Endodermal cell (in vitro differentiated cells): ENCODE results near the gene CACNA1S. TPM values are rescaled to one million over a fixed set of nuclear protein-coding genes. Genes with fewer than 3 reads are reported as not detected.

ENCODE experiments used
- DNase-seq: peaks from one replicate; pipeline ENCODE4 v3.0.0-alpha.2; 2017
- H3K27ac ChIP-seq: 2 replicates; pipeline ENCODE4 v1.5.1; 2013; ENCODE audit warnings: mild to moderate bottlenecking, low read depth, low read length, moderate library complexity
- H3K27me3 ChIP-seq: 2 replicates; pipeline ENCODE4 v1.6.1; 2013; ENCODE audit warnings: mild to moderate bottlenecking, low read length, moderate library complexity; ENCODE audit not compliant: insufficient read depth, control insufficient read depth, poor library complexity, severe bottlenecking
- H3K36me3 ChIP-seq: 2 replicates; pipeline ENCODE4 v1.7.0; 2013; ENCODE audit warnings: mild to moderate bottlenecking, low read length, moderate library complexity; ENCODE audit not compliant: control insufficient read depth, insufficient read depth
- H3K4me1 ChIP-seq: one replicate; pipeline ENCODE4 v1.7.0; 2013; ENCODE audit warnings: low read length; ENCODE audit not compliant: control insufficient read depth, insufficient read depth
- H3K4me3 ChIP-seq: 2 replicates; pipeline ENCODE4 v1.5.1; 2013; ENCODE audit warnings: mild to moderate bottlenecking, low read length, moderate library complexity
- H3K9ac ChIP-seq: 2 replicates; pipeline ENCODE4 v1.6.1; 2013; ENCODE audit warnings: mild to moderate bottlenecking, low read length, moderate library complexity; ENCODE audit not compliant: poor library complexity, severe bottlenecking; ENCODE audit errors: extremely low read depth
- H3K9me3 ChIP-seq: 2 replicates; pipeline ENCODE4 v1.6.1; 2013; ENCODE audit warnings: mild to moderate bottlenecking, low read length, moderate library complexity; ENCODE audit not compliant: control insufficient read depth
- H3K27ac Mint-ChIP-seq: 2 replicates; pipeline ENCODE4 v1.8.0; 2020; ENCODE audit warnings: mixed read lengths
- H3K27me3 Mint-ChIP-seq: 2 replicates; pipeline ENCODE4 v1.8.0; 2021; ENCODE audit warnings: mild to moderate bottlenecking, mixed read lengths; ENCODE audit not compliant: insufficient read depth
- H3K36me3 Mint-ChIP-seq: 2 replicates; pipeline ENCODE4 v1.8.0; 2020; ENCODE audit warnings: low read depth, mixed read lengths
- H3K4me1 Mint-ChIP-seq: 2 replicates; pipeline ENCODE4 v1.8.0; 2020; ENCODE audit warnings: mixed read lengths
- H3K4me3 Mint-ChIP-seq: 2 replicates; pipeline ENCODE4 v1.8.0; 2020; ENCODE audit warnings: mild to moderate bottlenecking, moderate library complexity, mixed read lengths
- H3K9me3 Mint-ChIP-seq: 2 replicates; pipeline ENCODE4 v1.8.0; 2020; ENCODE audit warnings: mild to moderate bottlenecking, mixed read lengths
- WGBS, 2 experiments: methylation state at CpG; one replicate each; pipeline versions ENCODE4 v1.1.5 to v1.1.7; 2013; ENCODE audit warnings: missing lambda C conversion rate in 2 of 2, mixed read lengths in 1 of 2; ENCODE audit not compliant: insufficient coverage in 1 of 2, insufficient read length in 1 of 2; 5-methylcytosine and 5-hydroxymethylcytosine counted together
- total RNA-seq, 2 donors: library from RNA; stranded (reverse); fragmentation: NEBNext Ultra II Directional in 1 of 2; extraction: Animal tissue kit (Norgen Biotek cat#: 25700) in 1 of 2; gene quantifications; 2 replicates in 1 of 2; 3 replicates in 1 of 2; pipeline ENCODE4 v1.2.1, GENCODE V29; 2021
- TF ChIP-seq, protein P1 (sequence below): fragments of 200-600 bp; sonication (generic); conservative IDR thresholded peaks from 2 replicates; pipeline ENCODE4 v1.5.0; 2021; ENCODE audit warnings: antibody characterized with exemption, mild to moderate bottlenecking

Gene CACNA1S
- total RNA-seq, 2 donors from 2014 or later: 0.11 to 0.13 TPM

DNA sequence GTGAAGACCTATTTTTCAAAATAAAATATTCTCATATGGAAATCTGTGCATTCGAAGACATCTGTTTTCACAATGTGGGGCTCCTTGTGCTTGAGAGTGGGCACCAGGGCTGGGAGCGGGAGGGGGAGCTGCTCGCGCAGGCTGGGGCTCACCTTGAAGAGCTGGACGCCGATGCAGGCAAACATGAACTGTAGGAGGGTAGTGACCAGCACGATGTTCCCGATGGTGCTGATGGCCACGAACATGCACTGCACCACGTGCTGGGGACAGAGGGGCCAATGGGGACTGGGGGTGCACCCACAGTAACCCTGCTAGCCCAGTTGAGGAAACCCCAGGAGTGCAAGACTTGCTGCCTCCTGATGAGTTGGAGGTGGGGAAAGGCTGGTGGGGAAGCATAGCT lies 46.5 kb downstream of the CACNA1S start:
- WGBS, 2 experiments: 91 to 95% methylated on average over 6 to 10 of the region's 10 CpGs
- Mint-ChIP-seq H3K36me3 (no peaks in the 10 kb centered on the region), H3K4me1 (peaks cover 6% of the 10 kb centered on the region), H3K9me3 (no peaks in the 10 kb centered on the region), H3K4me3 (no peak overlapping the region), H3K27me3 (peaks cover 1% of the 10 kb centered on the region), H3K27ac (no peak overlapping the region)
- no peak overlapping the region for H3K27ac ChIP-seq
- H3K9ac ChIP-seq: no peak overlapping the region
- H3K9me3 ChIP-seq: no peaks in the 10 kb centered on the region
- H3K4me1 ChIP-seq: no peaks in the 10 kb centered on the region
- H3K4me3 ChIP-seq: no peak overlapping the region
- DNase-seq: no peak
- H3K27me3 ChIP-seq: no peaks in the 10 kb centered on the region
- TF ChIP-seq, protein P1, sequence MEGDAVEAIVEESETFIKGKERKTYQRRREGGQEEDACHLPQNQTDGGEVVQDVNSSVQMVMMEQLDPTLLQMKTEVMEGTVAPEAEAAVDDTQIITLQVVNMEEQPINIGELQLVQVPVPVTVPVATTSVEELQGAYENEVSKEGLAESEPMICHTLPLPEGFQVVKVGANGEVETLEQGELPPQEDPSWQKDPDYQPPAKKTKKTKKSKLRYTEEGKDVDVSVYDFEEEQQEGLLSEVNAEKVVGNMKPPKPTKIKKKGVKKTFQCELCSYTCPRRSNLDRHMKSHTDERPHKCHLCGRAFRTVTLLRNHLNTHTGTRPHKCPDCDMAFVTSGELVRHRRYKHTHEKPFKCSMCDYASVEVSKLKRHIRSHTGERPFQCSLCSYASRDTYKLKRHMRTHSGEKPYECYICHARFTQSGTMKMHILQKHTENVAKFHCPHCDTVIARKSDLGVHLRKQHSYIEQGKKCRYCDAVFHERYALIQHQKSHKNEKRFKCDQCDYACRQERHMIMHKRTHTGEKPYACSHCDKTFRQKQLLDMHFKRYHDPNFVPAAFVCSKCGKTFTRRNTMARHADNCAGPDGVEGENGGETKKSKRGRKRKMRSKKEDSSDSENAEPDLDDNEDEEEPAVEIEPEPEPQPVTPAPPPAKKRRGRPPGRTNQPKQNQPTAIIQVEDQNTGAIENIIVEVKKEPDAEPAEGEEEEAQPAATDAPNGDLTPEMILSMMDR: no peak
- no peaks in the 10 kb centered on the region for H3K36me3 ChIP-seq

DNA sequence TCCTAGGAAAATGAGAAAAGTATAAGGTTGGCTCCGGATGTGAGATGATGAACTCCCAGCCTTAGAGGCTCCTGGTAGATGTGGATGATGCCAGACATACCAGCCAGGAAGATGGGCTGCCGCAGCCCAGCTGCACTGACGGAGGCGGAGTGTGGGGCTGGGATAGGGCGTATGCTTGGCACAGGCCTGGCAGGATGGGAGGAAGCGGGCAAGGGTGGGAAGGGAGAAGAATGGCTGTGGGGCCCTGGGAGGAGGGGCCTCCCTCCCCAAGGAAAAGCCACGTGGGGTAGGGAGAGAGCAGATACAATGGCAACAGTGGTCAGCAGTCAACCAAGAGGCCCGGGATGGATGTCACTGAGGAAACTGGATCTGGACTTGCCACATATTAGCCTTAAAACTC lies 47.4 kb downstream of the CACNA1S start:
- Histone ChIP-seq H3K4me1 (no peaks in the 10 kb centered on the region), H3K27me3 (no peaks in the 10 kb centered on the region), H3K27ac (no peak overlapping the region), H3K4me3 (no peak overlapping the region), H3K9ac (no peak overlapping the region), H3K36me3 (no peaks in the 10 kb centered on the region), H3K9me3 (no peaks in the 10 kb centered on the region)
- H3K36me3 Mint-ChIP-seq: no peaks in the 10 kb centered on the region
- TF ChIP-seq, protein P1: no peak
- H3K27me3 Mint-ChIP-seq: peaks cover 1% of the 10 kb centered on the region
- H3K9me3 Mint-ChIP-seq: no peaks in the 10 kb centered on the region
- 86 to 88% methylated on average over 6 to 8 of the region's 8 CpGs for WGBS, 2 experiments
- H3K4me3 Mint-ChIP-seq: no peak overlapping the region
- no peak for DNase-seq
- H3K4me1 Mint-ChIP-seq: peaks cover 13% of the 10 kb centered on the region
- H3K27ac Mint-ChIP-seq: no peak overlapping the region

DNA sequence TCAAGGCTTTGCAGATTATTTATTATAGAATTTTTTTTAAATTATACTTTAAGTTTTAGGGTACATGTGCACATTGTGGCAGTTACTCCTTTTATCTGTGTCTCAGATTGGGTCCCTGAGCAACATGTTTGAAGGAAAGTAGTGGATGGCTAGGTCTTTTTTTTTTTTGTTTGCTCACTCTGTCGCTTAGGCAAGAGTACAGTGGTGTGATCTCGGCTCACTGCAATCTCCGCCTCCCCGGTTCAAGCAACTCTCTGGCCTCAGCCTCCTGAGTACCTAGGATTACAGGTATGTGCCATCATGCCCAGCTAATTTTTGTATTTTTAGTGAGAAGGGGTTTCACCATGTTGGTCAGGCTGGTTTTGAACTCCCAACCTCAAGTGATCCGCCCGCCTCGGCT lies 49.1 kb downstream of the CACNA1S start:
- Mint-ChIP-seq H3K4me1 (peaks cover 19% of the 10 kb centered on the region), H3K36me3 (no peaks in the 10 kb centered on the region), H3K27ac (no peak overlapping the region), H3K4me3 (no peak overlapping the region), H3K9me3 (no peaks in the 10 kb centered on the region), H3K27me3 (peaks cover 1% of the 10 kb centered on the region)
- Histone ChIP-seq H3K4me3 (no peak overlapping the region), H3K27me3 (no peaks in the 10 kb centered on the region), H3K9ac (no peak overlapping the region), H3K27ac (no peak overlapping the region), H3K9me3 (no peaks in the 10 kb centered on the region), H3K36me3 (no peaks in the 10 kb centered on the region), H3K4me1 (no peaks in the 10 kb centered on the region)
- TF ChIP-seq, protein P1: no peak
- WGBS, 2 experiments: 91 to 97% methylated on average over 3 to 7 of the region's 7 CpGs
- DNase-seq: no peak
